Measurements from ENCODE around the gene NTHL1.

GRCh38 chr16:2091547-2092255, 44.1 kb upstream of the NTHL1 start:
- TF ChIP-seq POLR2AphosphoS5 (IDR thresholded peaks at IDR 0.05; ENCODE audit: borderline replicate concordance, low read depth, low read length) (no peak), EZH2 (IDR thresholded peaks at IDR 0.05) (no peak), FOXP2 (optimal IDR thresholded peaks at IDR 0.05; ENCODE audit: control extremely low read depth, extremely low read length, insufficient read depth) (no peak)

Data from SK-N-MC (cell line).